Fibroblast of skin of left biceps (primary cell): ENCODE results near the gene PPP6C.
"Not testable (repeated sequence)": the region's sequence is repeated elsewhere in the genome, so short reads cannot be mapped to it uniquely, and the experiment has no call there.

Experiments
- DNase-seq, 2 experiments: peaks; one replicate each; pipeline ENCODE4 v3.0.0-alpha.2; 2013; ENCODE audit warnings: low read depth in 2 of 2

Gene PPP6C

GRCh38 chr9:125141751-125142150 is 47.9 kb downstream of the PPP6C start:
- no peak for DNase-seq

- DNase-seq: no peak
Observed at GRCh38 chr9:125141251-125141650, 48.4 kb downstream of the PPP6C start.

- no peak for DNase-seq
Observed at GRCh38 chr9:125140576-125140975, 49.0 kb downstream of the PPP6C start.

GRCh38 chr9:125137200-125137599 is 52.4 kb downstream of the PPP6C start:
- DNase-seq: peak; percentile 57 to 62

GRCh38 chr9:125134976-125135375 is 54.6 kb downstream of the PPP6C start:
- DNase-seq: no peak

- DNase-seq: no peak
Observed at GRCh38 chr9:125133403-125134329, 55.9 kb downstream of the PPP6C start.

GRCh38 chr9:125131778-125132177 is 57.8 kb downstream of the PPP6C start:
- DNase-seq: no peak

GRCh38 chr9:125126019-125126746 is 63.4 kb downstream of the PPP6C start:
- peak; percentile 99 to 100 for DNase-seq

- DNase-seq: no peak
Observed at GRCh38 chr9:125125523-125125922, 64.1 kb downstream of the PPP6C start.

- no peak for DNase-seq
Observed at GRCh38 chr9:125121146-125121545, 68.5 kb downstream of the PPP6C start.

GRCh38 chr9:125119643-125120286 is 69.8 kb downstream of the PPP6C start:
- DNase-seq: no peak

GRCh38 chr9:125118696-125119095 is 70.9 kb downstream of the PPP6C start:
- not testable (repeated sequence) for DNase-seq

- DNase-seq: not testable (repeated sequence)
Observed at GRCh38 chr9:125114503-125114902, 75.1 kb downstream of the PPP6C start.

GRCh38 chr9:125110464-125110863 is 79.1 kb downstream of the PPP6C start:
- DNase-seq: no peak

- DNase-seq: not testable (repeated sequence)
Observed at GRCh38 chr9:125108541-125108940, 81.1 kb downstream of the PPP6C start.

- DNase-seq: peak; percentile 47 to 63
Observed at GRCh38 chr9:125106285-125106893, 83.2 kb downstream of the PPP6C start.

- no peak for DNase-seq
Observed at GRCh38 chr9:125103770-125104460, 85.7 kb downstream of the PPP6C start.

- no peak for DNase-seq
Observed at GRCh38 chr9:125103021-125103420, 86.6 kb downstream of the PPP6C start.

- no peak for DNase-seq
Observed at GRCh38 chr9:125100822-125101221, 88.8 kb downstream of the PPP6C start.

GRCh38 chr9:125099816-125100215 is 89.8 kb downstream of the PPP6C start:
- DNase-seq: no peak
